Measurements from ENCODE around the gene DDX3X.

The DDX3X gene

DNA sequence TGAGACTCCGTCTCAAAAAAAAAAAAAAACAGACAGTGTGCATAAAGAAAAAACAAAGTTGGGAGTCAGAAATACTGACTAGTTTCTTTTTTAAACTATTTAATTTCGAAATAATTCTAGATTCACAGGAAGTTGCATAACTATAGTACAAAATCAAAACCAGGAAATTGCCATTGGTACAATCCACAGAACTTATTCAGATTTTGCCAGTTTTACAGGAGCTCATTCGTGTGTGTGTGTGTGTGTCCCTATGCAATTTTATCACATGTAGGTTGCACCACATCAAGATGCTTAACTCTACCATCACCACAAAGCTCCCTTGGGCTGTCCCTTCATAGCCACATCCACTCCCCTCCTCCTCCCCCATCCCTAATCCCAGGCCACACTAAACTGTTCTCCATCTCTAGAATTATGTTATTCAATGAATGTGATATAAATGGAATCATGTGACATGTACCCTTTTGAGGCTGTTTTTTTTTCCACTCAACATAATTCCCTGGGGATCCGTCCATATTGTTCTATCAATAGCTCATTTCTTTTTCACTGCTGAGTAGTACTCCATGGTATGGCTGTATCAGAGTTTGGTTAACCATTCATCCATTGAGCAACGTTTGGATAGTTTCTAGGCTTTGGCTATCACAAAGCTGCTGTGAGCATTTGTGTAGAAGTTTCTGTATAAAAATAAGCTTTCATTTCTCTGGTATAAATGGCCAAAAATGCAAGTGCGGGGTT, 16.3 kb upstream of the DDX3X start:
- Histone ChIP-seq H3K36me3 (no peaks in the 10 kb centered on the region), H3K4me3 (ENCODE audit: low read depth in 1 of 2, low read length in 1 of 2) (no peak overlapping the region), H3K27ac (no peak overlapping the region), H3K4me1 (ENCODE audit: control insufficient read depth in 1 of 2, insufficient read depth in 1 of 2, low read depth in 1 of 2, low read length in 1 of 2) (peaks cover 0 to 5% of the 10 kb centered on the region in 2 experiments), H3K9me3 (no peaks in the 10 kb centered on the region), H3K27me3 (no peaks in the 10 kb centered on the region)
- TF ChIP-seq, protein P1, sequence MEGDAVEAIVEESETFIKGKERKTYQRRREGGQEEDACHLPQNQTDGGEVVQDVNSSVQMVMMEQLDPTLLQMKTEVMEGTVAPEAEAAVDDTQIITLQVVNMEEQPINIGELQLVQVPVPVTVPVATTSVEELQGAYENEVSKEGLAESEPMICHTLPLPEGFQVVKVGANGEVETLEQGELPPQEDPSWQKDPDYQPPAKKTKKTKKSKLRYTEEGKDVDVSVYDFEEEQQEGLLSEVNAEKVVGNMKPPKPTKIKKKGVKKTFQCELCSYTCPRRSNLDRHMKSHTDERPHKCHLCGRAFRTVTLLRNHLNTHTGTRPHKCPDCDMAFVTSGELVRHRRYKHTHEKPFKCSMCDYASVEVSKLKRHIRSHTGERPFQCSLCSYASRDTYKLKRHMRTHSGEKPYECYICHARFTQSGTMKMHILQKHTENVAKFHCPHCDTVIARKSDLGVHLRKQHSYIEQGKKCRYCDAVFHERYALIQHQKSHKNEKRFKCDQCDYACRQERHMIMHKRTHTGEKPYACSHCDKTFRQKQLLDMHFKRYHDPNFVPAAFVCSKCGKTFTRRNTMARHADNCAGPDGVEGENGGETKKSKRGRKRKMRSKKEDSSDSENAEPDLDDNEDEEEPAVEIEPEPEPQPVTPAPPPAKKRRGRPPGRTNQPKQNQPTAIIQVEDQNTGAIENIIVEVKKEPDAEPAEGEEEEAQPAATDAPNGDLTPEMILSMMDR (IDR thresholded peaks at IDR 0.05): no peak

DNA sequence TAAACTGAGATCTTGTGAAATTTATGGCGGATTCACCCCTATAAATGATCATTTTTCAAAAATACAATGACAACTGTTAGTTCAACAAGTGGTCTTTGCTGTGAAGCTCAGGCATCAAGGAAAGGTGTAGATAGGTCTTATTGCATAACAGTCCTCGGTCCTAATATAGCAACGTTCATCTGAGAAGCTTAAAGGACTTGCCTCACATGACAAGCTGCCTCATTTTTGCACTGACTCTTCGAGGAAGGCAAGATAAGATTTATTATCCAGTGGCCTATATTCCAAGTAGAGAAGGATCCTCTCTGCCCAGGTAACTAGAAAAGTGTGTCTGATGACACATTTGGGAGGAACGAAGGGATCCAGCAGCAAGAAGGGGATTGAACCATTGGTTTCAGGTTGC, 13.6 kb upstream of the DDX3X start:
- no peaks in the 10 kb centered on the region for H3K9me3 ChIP-seq
- no peak overlapping the region for H3K27ac ChIP-seq
- TF ChIP-seq, protein P1 (IDR thresholded peaks at IDR 0.05): no peak
- H3K4me1 ChIP-seq (ENCODE audit: control insufficient read depth in 1 of 2, insufficient read depth in 1 of 2, low read depth in 1 of 2, low read length in 1 of 2): peaks cover 6 to 13% of the 10 kb centered on the region in 2 experiments
- H3K27me3 ChIP-seq: no peaks in the 10 kb centered on the region
- no peak overlapping the region for H3K4me3 ChIP-seq (ENCODE audit: low read depth in 1 of 2, low read length in 1 of 2)
- no peaks in the 10 kb centered on the region for H3K36me3 ChIP-seq

GRCh38 chrX:41322821-41323603, 10.9 kb upstream of the DDX3X start:
- Histone ChIP-seq H3K4me1 (ENCODE audit: control insufficient read depth in 1 of 2, insufficient read depth in 1 of 2, low read depth in 1 of 2, low read length in 1 of 2) (peaks cover 6 to 8% of the 10 kb centered on the region in 2 experiments), H3K4me3 (ENCODE audit: low read depth in 1 of 2, low read length in 1 of 2) (no peak overlapping the region), H3K9me3 (no peaks in the 10 kb centered on the region), H3K27ac (peak overlapping the region; percentile 55), H3K36me3 (no peaks in the 10 kb centered on the region), H3K27me3 (no peaks in the 10 kb centered on the region)
- TF ChIP-seq, protein P1 (IDR thresholded peaks at IDR 0.05): no peak

- Histone ChIP-seq H3K27ac (no peak overlapping the region), H3K36me3 (no peaks in the 10 kb centered on the region), H3K27me3 (no peaks in the 10 kb centered on the region), H3K9me3 (no peaks in the 10 kb centered on the region), H3K4me1 (ENCODE audit: control insufficient read depth in 1 of 2, insufficient read depth in 1 of 2, low read depth in 1 of 2, low read length in 1 of 2) (peaks cover 23 to 25% of the 10 kb centered on the region in 2 experiments), H3K4me3 (ENCODE audit: low read depth in 1 of 2, low read length in 1 of 2) (no peak overlapping the region)
- TF ChIP-seq, protein P1 (IDR thresholded peaks at IDR 0.05): no peak
Observed at GRCh38 chrX:41326431-41326830, 7.5 kb upstream of the DDX3X start.

DNA sequence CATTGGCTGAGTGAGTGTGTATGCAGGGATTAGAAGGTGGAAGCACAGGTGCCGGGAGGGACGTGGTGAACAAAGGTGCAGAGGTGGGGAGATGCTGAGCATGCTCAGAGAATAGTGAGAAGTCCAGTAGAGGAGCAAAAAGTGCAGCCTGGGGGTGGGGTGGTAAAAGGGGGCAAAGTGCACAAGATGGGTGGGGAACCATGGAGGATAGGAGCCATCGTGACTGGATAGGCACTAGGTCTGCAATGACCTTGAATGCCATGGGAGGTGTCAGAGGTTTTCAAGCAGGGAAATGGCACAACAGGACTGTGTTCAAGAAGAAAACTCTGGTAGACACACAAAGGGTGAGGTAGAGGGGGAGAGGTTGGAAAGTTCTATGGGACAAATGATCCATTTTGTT, 6.6 kb upstream of the DDX3X start:
- Histone ChIP-seq H3K27me3 (no peaks in the 10 kb centered on the region), H3K27ac (no peak overlapping the region), H3K4me1 (ENCODE audit: control insufficient read depth in 1 of 2, insufficient read depth in 1 of 2, low read depth in 1 of 2, low read length in 1 of 2) (peaks cover 31 to 34% of the 10 kb centered on the region in 2 experiments), H3K36me3 (no peaks in the 10 kb centered on the region), H3K9me3 (no peaks in the 10 kb centered on the region), H3K4me3 (ENCODE audit: low read depth in 1 of 2, low read length in 1 of 2) (no peak overlapping the region)
- TF ChIP-seq, protein P1 (IDR thresholded peaks at IDR 0.05): no peak
